Measurements from ENCODE around the gene NTM.

NTM gene

DNA sequence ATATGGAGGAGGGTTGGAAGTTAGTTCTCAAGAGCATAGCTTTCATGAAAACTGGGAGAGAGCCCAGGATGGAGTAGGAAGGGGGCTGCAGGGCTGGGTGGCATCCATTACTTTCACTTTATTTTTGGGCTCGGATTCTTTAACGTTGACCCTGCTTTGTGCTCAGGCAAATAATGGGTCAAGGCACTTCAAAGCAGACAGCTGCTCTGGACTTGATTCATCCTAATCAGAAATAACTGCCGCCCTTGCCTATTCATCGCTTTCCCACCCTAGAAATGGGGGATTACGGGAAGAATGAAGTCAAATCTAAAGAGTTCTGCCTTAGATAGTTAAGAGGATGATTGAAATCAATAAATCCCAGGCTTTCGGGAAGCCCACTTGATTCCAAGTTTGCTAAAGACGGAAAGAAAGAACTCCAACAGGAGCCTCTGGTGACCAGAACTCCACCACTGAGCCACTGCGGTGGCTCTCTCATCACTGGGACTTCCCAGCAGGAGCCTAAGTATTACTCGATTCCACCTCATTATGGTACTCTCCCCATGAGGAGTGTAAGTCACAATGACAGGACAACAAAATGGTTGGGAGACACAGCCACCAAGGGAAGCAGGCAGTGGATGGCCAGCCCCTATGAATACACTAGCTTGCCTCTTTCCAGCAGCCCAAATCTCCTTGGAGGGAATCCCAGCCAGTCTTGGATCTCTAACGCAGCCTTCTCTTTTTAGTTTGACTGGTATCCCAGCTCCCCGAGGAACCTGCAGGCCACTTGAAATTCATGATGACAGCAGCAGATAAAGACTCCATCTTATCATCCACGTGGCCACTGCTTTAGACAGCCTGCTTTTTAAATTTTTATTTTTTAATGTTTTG, 815.5 kb downstream of the NTM start:
- Mint-ChIP-seq H3K4me1 (no peaks in the 10 kb centered on the region), H3K36me3 (ENCODE audit: low read depth) (no peaks in the 10 kb centered on the region), H3K9me3 (peaks cover 3% of the 10 kb centered on the region), H3K4me3 (no peak overlapping the region), H3K27me3 (peaks cover 2% of the 10 kb centered on the region), H3K27ac (no peak overlapping the region)
- DNase-seq (no peak), ATAC-seq (no peak)

- Mint-ChIP-seq H3K27ac (no peak overlapping the region), H3K9me3 (peaks cover 3% of the 10 kb centered on the region), H3K4me3 (no peak overlapping the region), H3K36me3 (ENCODE audit: low read depth) (no peaks in the 10 kb centered on the region), H3K27me3 (peaks cover 2% of the 10 kb centered on the region), H3K4me1 (no peaks in the 10 kb centered on the region)
- no peak for ATAC-seq
- no peak for DNase-seq
These were observed 816.3 kb downstream of the NTM start for GRCh38 chr11:132186699-132187098.

GRCh38 chr11:132187386-132187785, 817.0 kb downstream of the NTM start:
- ATAC-seq: no peak
- H3K4me3 Mint-ChIP-seq: no peak overlapping the region

DNA sequence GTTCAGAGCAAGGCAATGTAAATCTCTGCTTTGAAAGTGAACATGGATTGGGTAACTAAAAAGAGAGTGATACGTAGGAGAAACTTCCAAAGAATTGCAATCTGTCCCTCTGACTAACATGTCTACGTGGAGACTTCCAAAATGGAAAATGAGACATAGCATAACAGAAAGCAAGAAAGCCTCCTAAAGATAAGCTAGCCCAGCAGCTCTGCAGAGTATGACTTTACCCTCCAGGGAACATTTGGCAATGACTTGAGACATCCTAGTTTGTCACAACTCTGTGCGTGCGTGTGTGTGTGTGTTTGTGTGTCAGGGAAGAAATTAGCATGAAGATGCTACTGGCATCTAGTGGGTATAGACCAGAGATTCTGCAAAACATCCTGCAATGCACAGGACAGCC, 817.4 kb downstream of the NTM start:
- Mint-ChIP-seq H3K36me3 (ENCODE audit: low read depth) (no peaks in the 10 kb centered on the region), H3K27me3 (peaks cover 2% of the 10 kb centered on the region), H3K4me3 (no peak overlapping the region), H3K9me3 (peaks cover 6% of the 10 kb centered on the region), H3K4me1 (no peaks in the 10 kb centered on the region), H3K27ac (no peak overlapping the region)
- DNase-seq: no peak
- no peak for ATAC-seq

More at GRCh38 chr11:132187386-132187785, 817.0 kb downstream of the NTM start:
- H3K9me3 Mint-ChIP-seq: peaks cover 6% of the 10 kb centered on the region
- peaks cover 2% of the 10 kb centered on the region for H3K27me3 Mint-ChIP-seq
- H3K27ac Mint-ChIP-seq: no peak overlapping the region
- no peaks in the 10 kb centered on the region for H3K4me1 Mint-ChIP-seq
- no peaks in the 10 kb centered on the region for H3K36me3 Mint-ChIP-seq (ENCODE audit: low read depth)
- no peak for DNase-seq

- Mint-ChIP-seq H3K4me1 (no peaks in the 10 kb centered on the region), H3K36me3 (ENCODE audit: low read depth) (no peaks in the 10 kb centered on the region), H3K27me3 (no peaks in the 10 kb centered on the region), H3K9me3 (peaks cover 10% of the 10 kb centered on the region), H3K27ac (no peak overlapping the region), H3K4me3 (no peak overlapping the region)
- ATAC-seq: no peak
- DNase-seq: no peak
These were observed 826.5 kb downstream of the NTM start for GRCh38 chr11:132196928-132197327.

DNA sequence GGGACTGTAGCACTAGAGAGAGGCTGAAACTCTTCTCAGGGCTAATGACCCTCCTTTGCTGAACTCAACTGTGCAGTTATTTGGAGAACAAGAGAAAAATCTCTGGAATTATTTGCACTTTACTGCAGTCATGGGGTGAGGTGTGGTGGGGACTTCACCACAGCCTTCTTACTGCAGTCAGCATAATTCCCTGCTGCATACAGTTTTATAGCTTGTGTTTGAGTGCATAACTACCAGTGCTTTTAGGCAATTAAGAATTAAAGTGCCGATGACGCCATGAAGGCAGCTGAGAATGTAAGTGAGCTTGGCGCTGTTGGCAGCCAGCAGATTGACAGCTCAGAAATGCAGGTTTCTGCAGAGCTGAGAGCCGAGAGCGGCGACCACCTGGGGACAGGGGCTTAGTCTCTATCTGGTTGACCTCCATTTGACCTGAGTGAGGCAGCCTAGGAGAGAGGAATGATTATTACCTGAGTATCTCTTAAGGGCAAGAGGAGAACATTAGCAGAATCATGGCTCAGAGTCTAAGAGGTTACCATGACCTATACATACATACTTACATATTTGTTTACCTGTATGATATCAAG, 830.0 kb downstream of the NTM start:
- ATAC-seq: no peak
- Mint-ChIP-seq H3K4me3 (no peak overlapping the region), H3K4me1 (no peaks in the 10 kb centered on the region), H3K36me3 (ENCODE audit: low read depth) (no peaks in the 10 kb centered on the region), H3K27me3 (no peaks in the 10 kb centered on the region), H3K27ac (no peak overlapping the region), H3K9me3 (peaks cover 9% of the 10 kb centered on the region)
- DNase-seq: no peak

GRCh38 chr11:132202621-132203020, 832.2 kb downstream of the NTM start:
- Mint-ChIP-seq H3K4me3 (no peak overlapping the region), H3K36me3 (ENCODE audit: low read depth) (no peaks in the 10 kb centered on the region), H3K4me1 (no peaks in the 10 kb centered on the region), H3K9me3 (peaks cover 9% of the 10 kb centered on the region), H3K27me3 (no peaks in the 10 kb centered on the region), H3K27ac (no peak overlapping the region)
- ATAC-seq: no peak
- DNase-seq: no peak

DNA sequence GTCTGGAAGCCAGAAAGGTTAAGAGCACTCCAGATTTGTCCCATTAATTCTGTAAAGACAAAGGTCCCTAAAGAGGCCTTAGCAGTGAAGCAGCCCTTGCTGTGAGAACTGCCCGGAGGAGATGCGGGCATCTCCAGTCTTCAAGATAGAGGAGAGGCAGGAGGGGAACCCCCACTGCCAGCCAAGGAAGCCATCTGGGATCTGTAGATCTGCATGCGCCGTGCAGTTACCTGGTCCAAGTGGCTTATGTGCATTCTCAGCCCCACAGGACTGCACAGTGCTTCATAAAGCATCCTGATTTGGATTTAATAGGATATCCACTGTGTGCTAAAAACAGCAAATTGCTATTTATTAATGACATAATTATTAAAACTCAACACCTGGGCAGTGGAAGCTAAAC, 834.6 kb downstream of the NTM start:
- H3K9me3 Mint-ChIP-seq: no peaks in the 10 kb centered on the region
- no peak for ATAC-seq
- H3K27me3 Mint-ChIP-seq: no peaks in the 10 kb centered on the region
- H3K27ac Mint-ChIP-seq: no peak overlapping the region
- no peak overlapping the region for H3K4me3 Mint-ChIP-seq
- DNase-seq: no peak
- H3K36me3 Mint-ChIP-seq (ENCODE audit: low read depth): no peaks in the 10 kb centered on the region
- no peaks in the 10 kb centered on the region for H3K4me1 Mint-ChIP-seq

DNA sequence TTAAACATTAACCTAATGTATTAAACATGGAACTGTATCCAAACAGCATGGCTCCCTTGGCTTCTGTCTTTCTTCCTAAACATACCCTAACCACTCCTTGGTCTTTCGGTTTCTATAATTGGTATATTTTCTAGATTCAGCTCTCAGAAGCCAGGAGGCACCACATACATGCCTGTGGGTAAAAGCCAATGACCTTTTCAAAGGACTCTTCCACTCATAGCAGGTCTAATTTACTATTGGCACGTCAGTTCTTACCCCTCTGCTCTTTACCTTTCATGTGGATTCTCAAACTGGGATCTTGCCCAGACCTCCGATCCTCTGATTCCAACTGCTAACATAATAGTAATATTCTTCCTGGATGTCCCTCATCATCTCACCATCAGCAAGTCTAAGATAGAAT, 835.1 kb downstream of the NTM start:
- Mint-ChIP-seq H3K9me3 (no peaks in the 10 kb centered on the region), H3K4me1 (no peaks in the 10 kb centered on the region), H3K27me3 (no peaks in the 10 kb centered on the region), H3K4me3 (no peak overlapping the region), H3K36me3 (ENCODE audit: low read depth) (no peaks in the 10 kb centered on the region), H3K27ac (no peak overlapping the region)
- ATAC-seq (no peak), DNase-seq (no peak)

- Mint-ChIP-seq H3K27ac (no peak overlapping the region), H3K36me3 (ENCODE audit: low read depth) (no peaks in the 10 kb centered on the region), H3K4me3 (no peak overlapping the region), H3K4me1 (no peaks in the 10 kb centered on the region), H3K9me3 (no peaks in the 10 kb centered on the region), H3K27me3 (no peaks in the 10 kb centered on the region)
- ATAC-seq: no peak
- DNase-seq: no peak
These were observed 836.6 kb downstream of the NTM start for GRCh38 chr11:132206993-132207392.

GRCh38 chr11:132208477-132209055, 838.2 kb downstream of the NTM start:
- Mint-ChIP-seq H3K4me3 (no peak overlapping the region), H3K36me3 (ENCODE audit: low read depth) (no peaks in the 10 kb centered on the region), H3K4me1 (no peaks in the 10 kb centered on the region), H3K9me3 (no peaks in the 10 kb centered on the region), H3K27ac (no peak overlapping the region), H3K27me3 (no peaks in the 10 kb centered on the region)
- DNase-seq: no peak
- ATAC-seq: no peak

DNA sequence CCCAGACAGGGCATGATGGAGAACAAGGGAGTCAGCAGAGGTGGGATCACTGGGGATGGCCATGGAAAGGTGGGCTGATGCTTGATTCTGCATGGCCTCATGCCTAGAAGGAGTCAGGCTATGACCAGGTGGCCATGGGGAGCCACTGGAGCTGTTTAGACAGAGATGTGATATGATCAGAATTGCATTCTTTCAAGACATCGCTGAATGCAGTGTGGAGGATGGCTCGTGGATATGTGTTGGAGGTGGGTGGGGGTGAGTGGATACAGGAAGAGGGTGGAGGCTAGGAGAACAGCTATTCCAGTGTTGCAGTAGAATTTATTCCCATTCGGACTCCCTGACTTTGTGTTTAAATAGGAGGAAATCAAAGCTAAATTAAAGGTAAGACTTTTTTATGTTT, 841.1 kb downstream of the NTM start:
- DNase-seq (no peak), ATAC-seq (no peak)
- no peaks in the 10 kb centered on the region for H3K27me3 Mint-ChIP-seq
- H3K27ac Mint-ChIP-seq: no peak overlapping the region
- H3K9me3 Mint-ChIP-seq: no peaks in the 10 kb centered on the region
- no peak overlapping the region for H3K4me3 Mint-ChIP-seq
- H3K4me1 Mint-ChIP-seq: no peaks in the 10 kb centered on the region
- H3K36me3 Mint-ChIP-seq (ENCODE audit: low read depth): no peaks in the 10 kb centered on the region

DNA sequence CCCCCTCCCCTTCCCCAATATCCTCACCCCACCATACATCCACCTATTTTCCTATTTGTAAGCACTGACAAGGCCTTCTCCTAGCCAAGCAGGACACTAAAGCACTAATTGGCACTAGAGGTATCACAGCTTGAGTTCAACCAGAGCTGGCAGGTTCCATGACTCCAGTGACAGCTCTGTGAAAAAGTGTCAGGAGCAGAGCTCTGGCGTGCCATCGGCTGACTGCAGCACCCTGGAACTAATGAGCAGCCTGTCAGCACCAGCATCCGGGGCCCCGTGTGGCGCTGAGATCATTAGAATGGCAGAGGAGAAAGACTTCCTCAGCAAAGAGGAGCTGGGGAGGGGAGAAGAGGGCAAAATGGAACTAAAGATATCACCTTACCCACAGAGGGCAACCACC, 847.4 kb downstream of the NTM start:
- no peak overlapping the region for H3K27ac Mint-ChIP-seq
- no peaks in the 10 kb centered on the region for H3K4me1 Mint-ChIP-seq
- H3K4me3 Mint-ChIP-seq: no peak overlapping the region
- peaks cover 4% of the 10 kb centered on the region for H3K9me3 Mint-ChIP-seq
- no peaks in the 10 kb centered on the region for H3K36me3 Mint-ChIP-seq (ENCODE audit: low read depth)
- H3K27me3 Mint-ChIP-seq: peaks cover 2% of the 10 kb centered on the region
- ATAC-seq (no peak), DNase-seq (no peak)

GRCh38 chr11:132220474-132220873, 850.1 kb downstream of the NTM start:
- DNase-seq (no peak), ATAC-seq (no peak)
- H3K9me3 Mint-ChIP-seq: peaks cover 12% of the 10 kb centered on the region
- peaks cover 2% of the 10 kb centered on the region for H3K27me3 Mint-ChIP-seq
- H3K36me3 Mint-ChIP-seq (ENCODE audit: low read depth): no peaks in the 10 kb centered on the region
- H3K4me1 Mint-ChIP-seq: no peaks in the 10 kb centered on the region
- no peak overlapping the region for H3K27ac Mint-ChIP-seq
- no peak overlapping the region for H3K4me3 Mint-ChIP-seq

- ATAC-seq (no peak), DNase-seq (no peak)
- H3K9me3 Mint-ChIP-seq: peaks cover 17% of the 10 kb centered on the region
- H3K27ac Mint-ChIP-seq: no peak overlapping the region
- peaks cover 2% of the 10 kb centered on the region for H3K27me3 Mint-ChIP-seq
- H3K36me3 Mint-ChIP-seq (ENCODE audit: low read depth): no peaks in the 10 kb centered on the region
- no peaks in the 10 kb centered on the region for H3K4me1 Mint-ChIP-seq
- no peak overlapping the region for H3K4me3 Mint-ChIP-seq
These were observed 851.9 kb downstream of the NTM start for GRCh38 chr11:132222345-132222744.

All from activated naive CD8-positive, alpha-beta T cell treated with anti-CD3 and anti-CD28 coated beads, Interleukin-2, amount 50 U/mL, for 24 hours (primary cell).